ENCODE measurements around the gene KRT75. TPM values are rescaled to one million over a fixed set of nuclear protein-coding genes. Genes with fewer than 3 reads are reported as not detected.

The KRT75 gene
- total RNA-seq, 1 experiment from 2014 or later: not detected

- ChIA-PET RAD21 (ENCODE audit: low non-redundant PET in 1 of 2, low total read pairs in 2 of 2, uncharacterized antibody in 2 of 2, unreplicated experiment in 2 of 2) (no interaction called here), CTCF (interaction anchor here (3.4 kb wide), 1 partner anchor 480 kb away, joined by 12 read pairs; no protein-coding TSS in a partner anchor), POLR2A (no interaction called here)
- Histone ChIP-seq H2AFZ (ENCODE audit: low read depth, low read length, poor library complexity, severe bottlenecking) (no peak overlapping the region), H3K4me2 (ENCODE audit: low read length) (no peak overlapping the region), H3K9ac (ENCODE audit: low read length) (no peak overlapping the region), H3K4me1 (ENCODE audit: control insufficient read depth in 1 of 2, insufficient read depth in 2 of 2, low read length in 2 of 2) (peaks cover 0 to 5% of the 10 kb centered on the region in 2 experiments; a peak in 1 of 4 replicates), H3K27me3 (ENCODE audit: insufficient read depth, low read length) (no peaks in the 10 kb centered on the region), H3K4me3 (replicated peaks in 1 of 2; ENCODE audit: low read depth in 1 of 2, low read length in 2 of 2) (no peak overlapping the region), H4K20me1 (ENCODE audit: insufficient read depth) (no peaks in the 10 kb centered on the region), H3K27ac (ENCODE audit: low read depth, low read length) (no peak overlapping the region), H3K9me2 (ENCODE audit: insufficient read depth) (no peaks in the 10 kb centered on the region), H3K79me2 (ENCODE audit: insufficient read depth, low read length) (no peaks in the 10 kb centered on the region), H3K9me3 (ENCODE audit: control insufficient read depth in 1 of 2, insufficient read depth in 1 of 2, low read depth in 1 of 2, low read length in 2 of 2) (no peaks in the 10 kb centered on the region), H3K36me3 (ENCODE audit: control insufficient read depth in 1 of 2, insufficient read depth in 2 of 2, low read length in 2 of 2) (no peaks in the 10 kb centered on the region)
- TF ChIP-seq TCF7L2 (IDR thresholded peaks at IDR 0.05; ENCODE audit: borderline replicate concordance, extremely low read depth, insufficient read depth, insufficient read length): no peak
- no peak for TF ChIP-seq EZH2phosphoT487 (IDR thresholded peaks at IDR 0.05; ENCODE audit: borderline replicate concordance)
- TF ChIP-seq RAD21 (IDR thresholded peaks at IDR 0.05; ENCODE audit: low read depth): no peak
- DNase-seq (ENCODE audit: low read depth, low spot score): no peak
- no TSS peak for BruUV-seq (replicated peaks)
- intact Hi-C loops (cut with micrococcal nuclease): loop anchor here (5.0 kb wide), 3 partner anchors 163 to 257 kb away; no protein-coding TSS in a partner anchor
- no peak for ATAC-seq
These were observed 34.4 kb downstream of the KRT75 start for GRCh38 chr12:52399756-52400155.

GRCh38 chr12:52398176-52398575, 36.0 kb downstream of the KRT75 start:
- BruUV-seq (replicated peaks): no TSS peak
- Histone ChIP-seq H3K9me2 (ENCODE audit: insufficient read depth) (no peaks in the 10 kb centered on the region), H3K27me3 (ENCODE audit: insufficient read depth, low read length) (no peaks in the 10 kb centered on the region), H3K9me3 (ENCODE audit: control insufficient read depth in 1 of 2, insufficient read depth in 1 of 2, low read depth in 1 of 2, low read length in 2 of 2) (no peaks in the 10 kb centered on the region), H3K4me2 (ENCODE audit: low read length) (no peak overlapping the region), H3K27ac (ENCODE audit: low read depth, low read length) (no peak overlapping the region), H3K4me1 (ENCODE audit: control insufficient read depth in 1 of 2, insufficient read depth in 2 of 2, low read length in 2 of 2) (peaks cover 0 to 5% of the 10 kb centered on the region in 2 experiments; a peak in 1 of 4 replicates), H3K4me3 (replicated peaks in 1 of 2; ENCODE audit: low read depth in 1 of 2, low read length in 2 of 2) (no peak overlapping the region), H4K20me1 (ENCODE audit: insufficient read depth) (no peaks in the 10 kb centered on the region), H3K9ac (ENCODE audit: low read length) (no peak overlapping the region), H3K79me2 (ENCODE audit: insufficient read depth, low read length) (no peaks in the 10 kb centered on the region), H3K36me3 (ENCODE audit: control insufficient read depth in 1 of 2, insufficient read depth in 2 of 2, low read length in 2 of 2) (no peaks in the 10 kb centered on the region), H2AFZ (ENCODE audit: low read depth, low read length, poor library complexity, severe bottlenecking) (no peak overlapping the region)
- CTCF ChIA-PET: interaction anchor here (0.6 to 3.4 kb wide), 4 partner anchors 469 to 487 kb away, joined by 3 to 12 read pairs (median 4); no protein-coding TSS in a partner anchor
- RAD21 ChIA-PET (ENCODE audit: low non-redundant PET in 1 of 2, low total read pairs in 2 of 2, uncharacterized antibody in 2 of 2, unreplicated experiment in 2 of 2): interaction anchor here in 1 of 2 experiments (0.7 kb wide), 1 partner anchor 10 kb away, joined by 3 read pairs; no protein-coding TSS in a partner anchor
- ATAC-seq (no peak), DNase-seq (ENCODE audit: low read depth, low spot score) (no peak)
- intact Hi-C loops (cut with micrococcal nuclease): loop anchor here (5.0 kb wide), 3 partner anchors 164 to 256 kb away; no protein-coding TSS in a partner anchor
- POLR2A ChIA-PET: no interaction called here
- TF ChIP-seq ELF1 (IDR thresholded peaks at IDR 0.05; ENCODE audit: borderline replicate concordance, low read depth) (no peak), CTCF (IDR thresholded peaks at IDR 0.05 in 2 of 3, conservative IDR thresholded peaks at IDR 0.05 in 1 of 3; ENCODE audit: borderline replicate concordance in 1 of 3, insufficient read depth in 1 of 3, low read depth in 2 of 3, low read length in 2 of 3) (peak in 1 of 3 experiments; percentile 10; a peak in 1 of 6 replicates)
